ENCODE measurements around the gene FARS2. TPM values are rescaled to one million over a fixed set of nuclear protein-coding genes. Genes with fewer than 3 reads are reported as not detected.

The FARS2 gene
- total and polyA plus RNA-seq, 7 donors, result 8.1 to 21.0 (median 12.5) TPM

- Histone ChIP-seq H3K27ac (no peak overlapping the region), H3K27me3 (no peaks in the 10 kb centered on the region), H3K36me3 (no peaks in the 10 kb centered on the region), H3K9me3 (no peaks in the 10 kb centered on the region), H3K4me1 (no peaks in the 10 kb centered on the region), H3K4me3 (no peak overlapping the region)
- intact Hi-C loops (cut with DNase I), result no loop called here
- no peak for DNase-seq
- TF ChIP-seq EP300 (IDR thresholded peaks at IDR 0.05) (no peak), CTCF (IDR thresholded peaks at IDR 0.05) (no peak), POLR2A (IDR thresholded peaks at IDR 0.05) (no peak), POLR2AphosphoS5 (IDR thresholded peaks at IDR 0.05) (no peak)
- WGBS, 2 donors, result 67 to 74% methylated on average over 5 of the region's 5 CpGs
Observed at GRCh38 chr6:5270093-5270680, 8.9 kb downstream of the FARS2 start.

- DNase-seq, result no peak
- Histone ChIP-seq H3K27me3 (no peaks in the 10 kb centered on the region), H3K4me3 (no peak overlapping the region), H3K27ac (no peak overlapping the region), H3K9me3 (no peaks in the 10 kb centered on the region), H3K36me3 (no peaks in the 10 kb centered on the region), H3K4me1 (no peaks in the 10 kb centered on the region)
- 96 to 97% methylated on average over 6 of the region's 6 CpGs for WGBS, 2 donors
- TF ChIP-seq EP300 (IDR thresholded peaks at IDR 0.05) (no peak), POLR2AphosphoS5 (IDR thresholded peaks at IDR 0.05) (no peak), POLR2A (IDR thresholded peaks at IDR 0.05) (no peak), CTCF (IDR thresholded peaks at IDR 0.05) (no peak)
- intact Hi-C loops (cut with DNase I), result no loop called here
Observed at GRCh38 chr6:5271926-5272325, 10.6 kb downstream of the FARS2 start.

GRCh38 chr6:5274231-5274630 is 12.9 kb downstream of the FARS2 start:
- H3K27me3 ChIP-seq, result no peaks in the 10 kb centered on the region
- WGBS, 2 donors, result 93 to 94% methylated on average over 3 of the region's 3 CpGs
- DNase-seq, result no peak
- no peak overlapping the region for H3K27ac ChIP-seq
- H3K36me3 ChIP-seq, result no peaks in the 10 kb centered on the region
- H3K4me3 ChIP-seq, result no peak overlapping the region
- intact Hi-C loops (cut with DNase I), result no loop called here
- TF ChIP-seq POLR2AphosphoS5 (IDR thresholded peaks at IDR 0.05) (no peak), CTCF (IDR thresholded peaks at IDR 0.05) (no peak), EP300 (IDR thresholded peaks at IDR 0.05) (no peak), POLR2A (IDR thresholded peaks at IDR 0.05) (no peak)
- H3K4me1 ChIP-seq, result no peaks in the 10 kb centered on the region
- H3K9me3 ChIP-seq, result no peaks in the 10 kb centered on the region

- no peaks in the 10 kb centered on the region for H3K4me1 ChIP-seq
- TF ChIP-seq POLR2AphosphoS5 (IDR thresholded peaks at IDR 0.05), result no peak
- no peak for TF ChIP-seq POLR2A (IDR thresholded peaks at IDR 0.05)
- TF ChIP-seq EP300 (IDR thresholded peaks at IDR 0.05), result no peak
- TF ChIP-seq CTCF (IDR thresholded peaks at IDR 0.05), result no peak
- intact Hi-C loops (cut with DNase I), result no loop called here
- H3K27ac ChIP-seq, result no peak overlapping the region
- no peaks in the 10 kb centered on the region for H3K36me3 ChIP-seq
- no peaks in the 10 kb centered on the region for H3K9me3 ChIP-seq
- H3K4me3 ChIP-seq, result no peak overlapping the region
- 95 to 98% methylated on average over 2 of the region's 2 CpGs for WGBS, 2 donors
- no peak for DNase-seq
- H3K27me3 ChIP-seq, result no peaks in the 10 kb centered on the region
Observed at GRCh38 chr6:5275497-5275896, 14.2 kb downstream of the FARS2 start.

- Histone ChIP-seq H3K27ac (no peak overlapping the region), H3K4me3 (no peak overlapping the region), H3K36me3 (no peaks in the 10 kb centered on the region), H3K27me3 (no peaks in the 10 kb centered on the region), H3K4me1 (no peaks in the 10 kb centered on the region), H3K9me3 (no peaks in the 10 kb centered on the region)
- no peak for DNase-seq
- no peak for TF ChIP-seq POLR2A (IDR thresholded peaks at IDR 0.05)
- no peak for TF ChIP-seq EP300 (IDR thresholded peaks at IDR 0.05)
- TF ChIP-seq POLR2AphosphoS5 (IDR thresholded peaks at IDR 0.05), result no peak
- TF ChIP-seq CTCF (IDR thresholded peaks at IDR 0.05), result no peak
- 94 to 97% methylated on average over 2 of the region's 2 CpGs for WGBS, 2 donors
- intact Hi-C loops (cut with DNase I), result no loop called here
Observed at GRCh38 chr6:5276581-5276980, 15.3 kb downstream of the FARS2 start.
